GM12865 (cell line): ENCODE results near the gene CELF3.

Source experiments
- DNase-seq: peaks from one replicate; pipeline ENCODE4 v3.0.0; 2010; ENCODE audit warnings: low read depth
- H3K4me3 ChIP-seq: 2 replicates; pipeline ENCODE4 v1.5.1; 2011; ENCODE audit warnings: mild to moderate bottlenecking, low read depth, low read length, control low read depth
- CTCF ChIP-seq: IDR thresholded peaks from 2 replicates; pipeline ENCODE4 v1.5.1; 2011; ENCODE audit warnings: low read length, control low read depth, low read depth, inconsistent platforms; ENCODE audit not compliant: insufficient read depth; ENCODE audit errors: missing control alignments

CELF3 gene

GRCh38 chr1:151707541-151708065 lies 9.0 kb downstream of the CELF3 start:
- no peak for TF ChIP-seq CTCF
- no peak for DNase-seq
- no peak overlapping the region for H3K4me3 ChIP-seq

- no peak for TF ChIP-seq CTCF
- no peak overlapping the region for H3K4me3 ChIP-seq
- DNase-seq, result no peak
These were observed 9.9 kb downstream of the CELF3 start for GRCh38 chr1:151706464-151707415.

GRCh38 chr1:151705753-151706463 lies 10.7 kb downstream of the CELF3 start:
- H3K4me3 ChIP-seq, result no peak overlapping the region
- DNase-seq, result peak; percentile 38
- TF ChIP-seq CTCF, result no peak

GRCh38 chr1:151705146-151705545 lies 11.5 kb downstream of the CELF3 start:
- DNase-seq, result no peak
- H3K4me3 ChIP-seq, result no peak overlapping the region
- no peak for TF ChIP-seq CTCF

- no peak for DNase-seq
- H3K4me3 ChIP-seq, result no peak overlapping the region
- no peak for TF ChIP-seq CTCF
These were observed 12.4 kb downstream of the CELF3 start for GRCh38 chr1:151704246-151704645.

GRCh38 chr1:151703813-151704212 lies 12.8 kb downstream of the CELF3 start:
- no peak for DNase-seq
- TF ChIP-seq CTCF, result no peak
- no peak overlapping the region for H3K4me3 ChIP-seq
